ENCODE results near the gene GAS5. TPM values are rescaled to one million over a fixed set of nuclear protein-coding genes. Genes with fewer than 3 reads are reported as not detected.

GAS5 gene
- total and polyA plus RNA-seq, 2 experiments from 2014 or later, result 979 to 992 TPM

- H3K36me3 ChIP-seq (ENCODE audit: insufficient read depth), result peaks cover under 1% of the 10 kb centered on the region; the same call in 1 of the 2 replicates
- Mint-ChIP-seq H3K9me3 (no peaks in the 10 kb centered on the region; the same call in 2 of the 3 replicates), H3K36me3 (ENCODE audit: low read depth) (peaks cover 59% of the 10 kb centered on the region), H3K4me1 (peaks cover 14% of the 10 kb centered on the region), H3K4me3 (no peak overlapping the region; the same call in 2 of the 3 replicates), H3K27ac (peak overlapping the region; percentile 93), H3K27me3 (ENCODE audit: insufficient read depth, low read depth, poor library complexity) (peaks cover 6% of the 10 kb centered on the region)
- no peaks in the 10 kb centered on the region for H4K20me1 ChIP-seq (replicated peaks; ENCODE audit: insufficient read depth)
- 0 out of 2 replicates have a peak, but pooled peaks cover 4% of the 10 kb centered on the region for H3K79me2 ChIP-seq (replicated peaks; ENCODE audit: insufficient read depth)
- H3K4me1 ChIP-seq (ENCODE audit: insufficient read depth), result peaks cover 11% of the 10 kb centered on the region
- peak; percentile 81 for DNase-seq (ENCODE audit: low spot score)
- no peak overlapping the region for H3K4me3 ChIP-seq
- H3K27ac ChIP-seq (ENCODE audit: low read depth), result peak overlapping the region; percentile 91
- no peaks in the 10 kb centered on the region for H3K9me2 ChIP-seq (ENCODE audit: insufficient read depth)
- no peak overlapping the region for H3K4me2 ChIP-seq
- peak; percentile 73 for ATAC-seq
- H3K27me3 ChIP-seq (ENCODE audit: insufficient read depth), result no peaks in the 10 kb centered on the region
- no peak for TF ChIP-seq REST (IDR thresholded peaks at IDR 0.05; ENCODE audit: unreplicated experiment)
- no peak; the same call in 1 of the 2 replicates for TF ChIP-seq CREB1 (CRISPR knock-in tag; IDR thresholded peaks at IDR 0.05; ENCODE audit: low read depth)
- TF ChIP-seq EZH2 (IDR thresholded peaks at IDR 0.05; ENCODE audit: low read depth, unreplicated experiment), result no peak
- TF ChIP-seq ZNF462 (CRISPR knock-in tag; IDR thresholded peaks at IDR 0.05), result no peak
- no peak for TF ChIP-seq CTCF (conservative IDR thresholded peaks at IDR 0.05; ENCODE audit: low read depth in 2 of 2)
- TF ChIP-seq ETS1 (IDR thresholded peaks at IDR 0.05), result no peak
- TF ChIP-seq STAT1 (IDR thresholded peaks at IDR 0.05; ENCODE audit: unreplicated experiment), result no peak
- no peak for TF ChIP-seq POLR2AphosphoS5 (IDR thresholded peaks at IDR 0.05; ENCODE audit: low read depth)
- TF ChIP-seq NANOG (IDR thresholded peaks at IDR 0.05; ENCODE audit: borderline replicate concordance), result no peak
- no peak for TF ChIP-seq ZNF114 (CRISPR knock-in tag; IDR thresholded peaks at IDR 0.05)
- no peak for TF ChIP-seq ZNF331 (CRISPR knock-in tag; IDR thresholded peaks at IDR 0.05; ENCODE audit: low read depth)
- no peak for TF ChIP-seq JUNB (IDR thresholded peaks at IDR 0.05; ENCODE audit: unreplicated experiment)
- no peak for TF ChIP-seq EZH2phosphoT487 (IDR thresholded peaks at IDR 0.05; ENCODE audit: unreplicated experiment)
- no peak overlapping the region for H2AFZ ChIP-seq
- 0 out of 2 replicates have a peak, but pooled peaks cover 3% of the 10 kb centered on the region for H3F3A ChIP-seq (replicated peaks; ENCODE audit: low read depth)
These were observed 14.7 kb downstream of the GAS5 start for GRCh38 chr1:173853074-173853473.
